Glutamatergic neuron (in vitro differentiated cells): ENCODE results near the gene CFLAR. TPM values are rescaled to one million over a fixed set of nuclear protein-coding genes. Genes with fewer than 3 reads are reported as not detected.

Source experiments
- DNase-seq: peaks from one replicate; pipeline ENCODE4 v3.0.0; 2022
- H3K27ac Mint-ChIP-seq: one replicate; pipeline ENCODE4 v1.8.0; 2020; ENCODE audit warnings: mild to moderate bottlenecking, mixed read lengths, inconsistent platforms; ENCODE audit not compliant: unreplicated experiment
- H3K27me3 Mint-ChIP-seq: one replicate; pipeline ENCODE4 v1.8.0; 2020; ENCODE audit warnings: mild to moderate bottlenecking, moderate library complexity, mixed read lengths, inconsistent platforms; ENCODE audit not compliant: unreplicated experiment
- H3K36me3 Mint-ChIP-seq: one replicate; pipeline ENCODE4 v1.8.0; 2020; ENCODE audit warnings: mild to moderate bottlenecking, mixed read lengths, inconsistent platforms; ENCODE audit not compliant: unreplicated experiment
- H3K4me1 Mint-ChIP-seq: one replicate; pipeline ENCODE4 v1.8.0; 2020; ENCODE audit warnings: mild to moderate bottlenecking, low read depth, mixed read lengths, inconsistent platforms; ENCODE audit not compliant: unreplicated experiment
- H3K4me3 Mint-ChIP-seq: one replicate; pipeline ENCODE4 v1.8.0; 2020; ENCODE audit warnings: mild to moderate bottlenecking, mixed read lengths, inconsistent platforms; ENCODE audit not compliant: unreplicated experiment
- H3K9me3 Mint-ChIP-seq: one replicate; pipeline ENCODE4 v1.8.0; 2020; ENCODE audit warnings: mild to moderate bottlenecking, moderate library complexity, mixed read lengths, inconsistent platforms; ENCODE audit not compliant: unreplicated experiment
- total RNA-seq: library from RNA; stranded (reverse); fragmentation: NEBNext Ultra II Directional; extraction: Animal tissue kit (Norgen Biotek cat#: 25700); gene quantifications from one replicate; pipeline ENCODE4 v1.2.1, GENCODE V29; 2021; ENCODE audit not compliant: unreplicated experiment
- TF ChIP-seq, protein P1 (sequence below): fragments of 200-600 bp; sonication (generic); IDR thresholded peaks from one replicate; pipeline ENCODE4 v1.5.0; 2021; ENCODE audit not compliant: partially characterized antibody, unreplicated experiment

The CFLAR gene
- total RNA-seq, 1 donor from 2014 or later: 88.0 TPM

GRCh38 chr2:201154615-201155399 is 38.8 kb downstream of the CFLAR start:
- peak overlapping the region; percentile 88 for H3K27ac Mint-ChIP-seq
- H3K27me3 Mint-ChIP-seq: no peaks in the 10 kb centered on the region
- H3K4me3 Mint-ChIP-seq: no peak overlapping the region
- TF ChIP-seq, protein P1, sequence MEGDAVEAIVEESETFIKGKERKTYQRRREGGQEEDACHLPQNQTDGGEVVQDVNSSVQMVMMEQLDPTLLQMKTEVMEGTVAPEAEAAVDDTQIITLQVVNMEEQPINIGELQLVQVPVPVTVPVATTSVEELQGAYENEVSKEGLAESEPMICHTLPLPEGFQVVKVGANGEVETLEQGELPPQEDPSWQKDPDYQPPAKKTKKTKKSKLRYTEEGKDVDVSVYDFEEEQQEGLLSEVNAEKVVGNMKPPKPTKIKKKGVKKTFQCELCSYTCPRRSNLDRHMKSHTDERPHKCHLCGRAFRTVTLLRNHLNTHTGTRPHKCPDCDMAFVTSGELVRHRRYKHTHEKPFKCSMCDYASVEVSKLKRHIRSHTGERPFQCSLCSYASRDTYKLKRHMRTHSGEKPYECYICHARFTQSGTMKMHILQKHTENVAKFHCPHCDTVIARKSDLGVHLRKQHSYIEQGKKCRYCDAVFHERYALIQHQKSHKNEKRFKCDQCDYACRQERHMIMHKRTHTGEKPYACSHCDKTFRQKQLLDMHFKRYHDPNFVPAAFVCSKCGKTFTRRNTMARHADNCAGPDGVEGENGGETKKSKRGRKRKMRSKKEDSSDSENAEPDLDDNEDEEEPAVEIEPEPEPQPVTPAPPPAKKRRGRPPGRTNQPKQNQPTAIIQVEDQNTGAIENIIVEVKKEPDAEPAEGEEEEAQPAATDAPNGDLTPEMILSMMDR: no peak
- peaks cover 6% of the 10 kb centered on the region for H3K36me3 Mint-ChIP-seq
- peaks cover 33% of the 10 kb centered on the region for H3K4me1 Mint-ChIP-seq
- peaks cover 14% of the 10 kb centered on the region for H3K9me3 Mint-ChIP-seq
- DNase-seq: no peak

- no peaks in the 10 kb centered on the region for H3K36me3 Mint-ChIP-seq
- peaks cover 2% of the 10 kb centered on the region for H3K27me3 Mint-ChIP-seq
- H3K27ac Mint-ChIP-seq: no peak overlapping the region
- peaks cover 33% of the 10 kb centered on the region for H3K4me1 Mint-ChIP-seq
- DNase-seq: no peak
- TF ChIP-seq, protein P1: no peak
- H3K9me3 Mint-ChIP-seq: peaks cover 14% of the 10 kb centered on the region
- H3K4me3 Mint-ChIP-seq: no peak overlapping the region
These were observed 40.1 kb downstream of the CFLAR start for GRCh38 chr2:201156036-201156435.

DNA sequence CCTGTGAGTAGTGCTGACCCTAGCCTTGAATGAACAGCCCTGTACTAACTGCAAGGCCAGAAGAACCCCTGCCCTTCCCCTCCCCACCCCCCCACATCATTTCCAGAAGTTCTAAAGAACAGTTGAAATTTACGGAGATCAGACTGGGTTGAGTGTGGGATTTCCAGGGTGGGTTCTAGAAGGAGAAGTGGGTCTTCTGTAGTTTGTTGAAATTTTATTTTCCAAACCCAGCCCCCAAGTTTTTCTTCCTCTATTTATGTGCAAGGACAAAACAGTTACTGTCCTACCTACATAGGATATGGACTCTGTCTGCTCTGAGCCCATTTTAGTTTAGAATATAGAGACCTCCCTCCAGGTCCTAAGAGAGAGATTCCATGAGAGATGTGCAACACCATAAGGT is 40.7 kb downstream of the CFLAR start:
- no peak overlapping the region for H3K4me3 Mint-ChIP-seq
- TF ChIP-seq, protein P1: no peak
- H3K9me3 Mint-ChIP-seq: peaks cover 14% of the 10 kb centered on the region
- H3K4me1 Mint-ChIP-seq: peaks cover 32% of the 10 kb centered on the region
- no peak overlapping the region for H3K27ac Mint-ChIP-seq
- no peaks in the 10 kb centered on the region for H3K36me3 Mint-ChIP-seq
- peaks cover 2% of the 10 kb centered on the region for H3K27me3 Mint-ChIP-seq
- no peak for DNase-seq

DNA sequence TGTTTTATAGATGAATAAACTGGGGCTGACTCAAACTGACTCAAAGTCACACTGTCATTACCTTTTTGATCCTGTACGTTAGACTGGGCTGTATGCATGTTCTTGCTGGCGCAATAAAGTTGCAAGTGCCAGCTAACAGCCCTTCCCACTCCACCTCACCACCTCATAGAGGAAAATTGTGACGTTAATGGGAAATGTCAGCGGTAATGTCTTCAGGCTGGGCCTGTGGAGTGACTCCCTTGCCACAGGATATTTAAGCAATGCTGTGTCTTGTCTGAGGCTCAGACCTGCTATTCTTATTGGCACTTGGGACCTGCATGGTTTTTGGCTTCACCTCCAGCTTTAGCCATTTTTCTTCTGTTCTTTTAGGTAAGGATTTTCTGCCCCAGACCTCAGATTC is 41.7 kb downstream of the CFLAR start:
- Mint-ChIP-seq H3K27me3 (peaks cover 2% of the 10 kb centered on the region), H3K9me3 (peaks cover 14% of the 10 kb centered on the region), H3K36me3 (no peaks in the 10 kb centered on the region), H3K4me1 (peaks cover 25% of the 10 kb centered on the region), H3K27ac (peak overlapping the region; percentile 92), H3K4me3 (peak overlapping the region; percentile 49)
- no peak for DNase-seq
- TF ChIP-seq, protein P1: no peak
